ENCODE data around the gene L3MBTL4.

Gene L3MBTL4

DNA sequence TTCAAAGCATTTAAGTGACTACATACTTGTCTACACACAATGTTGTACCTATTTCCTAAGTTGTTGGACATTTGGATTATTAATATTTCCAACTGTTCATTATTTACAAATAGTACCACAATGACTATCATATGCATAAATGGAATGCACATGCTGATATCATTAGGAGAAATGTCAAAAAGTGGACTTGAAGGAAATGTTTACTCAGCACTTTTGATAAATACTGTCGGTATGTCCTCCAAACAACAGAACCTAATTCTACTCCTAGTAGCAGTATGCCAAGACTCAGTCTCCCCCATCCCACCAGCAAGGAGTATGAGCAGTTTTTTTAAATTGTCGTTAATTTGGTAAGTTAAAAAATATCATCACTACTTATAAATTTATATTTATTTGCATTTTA, 116.8 kb downstream of the L3MBTL4 start:
- TF ChIP-seq TCF4 (CRISPR knock-in tag; IDR thresholded peaks at IDR 0.05; ENCODE audit: borderline replicate concordance) (no peak), ESRRG (CRISPR knock-in tag; IDR thresholded peaks at IDR 0.05) (no peak), GLIS3 (CRISPR knock-in tag; IDR thresholded peaks at IDR 0.05) (no peak), ARNTL (CRISPR knock-in tag; IDR thresholded peaks at IDR 0.05; ENCODE audit: borderline replicate concordance, low read depth) (no peak), SNAI2 (CRISPR knock-in tag; IDR thresholded peaks at IDR 0.05) (no peak), CSDC2 (CRISPR knock-in tag; IDR thresholded peaks at IDR 0.05) (no peak), TOX (CRISPR knock-in tag; IDR thresholded peaks at IDR 0.05; ENCODE audit: borderline replicate concordance) (no peak), ISL1 (CRISPR knock-in tag; IDR thresholded peaks at IDR 0.05) (no peak), ZNF565 (CRISPR knock-in tag; conservative IDR thresholded peaks at IDR 0.05; ENCODE audit: low read depth) (no peak), ZNF70 (CRISPR knock-in tag; IDR thresholded peaks at IDR 0.05) (no peak), RARB (CRISPR knock-in tag; IDR thresholded peaks at IDR 0.05) (no peak), ZC3H10 (CRISPR knock-in tag; IDR thresholded peaks at IDR 0.05) (no peak), ZFP30 (CRISPR knock-in tag; IDR thresholded peaks at IDR 0.05) (no peak)
- TF ChIP-seq, protein P1, sequence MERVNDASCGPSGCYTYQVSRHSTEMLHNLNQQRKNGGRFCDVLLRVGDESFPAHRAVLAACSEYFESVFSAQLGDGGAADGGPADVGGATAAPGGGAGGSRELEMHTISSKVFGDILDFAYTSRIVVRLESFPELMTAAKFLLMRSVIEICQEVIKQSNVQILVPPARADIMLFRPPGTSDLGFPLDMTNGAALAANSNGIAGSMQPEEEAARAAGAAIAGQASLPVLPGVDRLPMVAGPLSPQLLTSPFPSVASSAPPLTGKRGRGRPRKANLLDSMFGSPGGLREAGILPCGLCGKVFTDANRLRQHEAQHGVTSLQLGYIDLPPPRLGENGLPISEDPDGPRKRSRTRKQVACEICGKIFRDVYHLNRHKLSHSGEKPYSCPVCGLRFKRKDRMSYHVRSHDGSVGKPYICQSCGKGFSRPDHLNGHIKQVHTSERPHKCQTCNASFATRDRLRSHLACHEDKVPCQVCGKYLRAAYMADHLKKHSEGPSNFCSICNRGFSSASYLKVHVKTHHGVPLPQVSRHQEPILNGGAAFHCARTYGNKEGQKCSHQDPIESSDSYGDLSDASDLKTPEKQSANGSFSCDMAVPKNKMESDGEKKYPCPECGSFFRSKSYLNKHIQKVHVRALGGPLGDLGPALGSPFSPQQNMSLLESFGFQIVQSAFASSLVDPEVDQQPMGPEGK (CRISPR knock-in tag; IDR thresholded peaks at IDR 0.05; ENCODE audit: borderline replicate concordance), result no peak
- TF ChIP-seq, protein P2, sequence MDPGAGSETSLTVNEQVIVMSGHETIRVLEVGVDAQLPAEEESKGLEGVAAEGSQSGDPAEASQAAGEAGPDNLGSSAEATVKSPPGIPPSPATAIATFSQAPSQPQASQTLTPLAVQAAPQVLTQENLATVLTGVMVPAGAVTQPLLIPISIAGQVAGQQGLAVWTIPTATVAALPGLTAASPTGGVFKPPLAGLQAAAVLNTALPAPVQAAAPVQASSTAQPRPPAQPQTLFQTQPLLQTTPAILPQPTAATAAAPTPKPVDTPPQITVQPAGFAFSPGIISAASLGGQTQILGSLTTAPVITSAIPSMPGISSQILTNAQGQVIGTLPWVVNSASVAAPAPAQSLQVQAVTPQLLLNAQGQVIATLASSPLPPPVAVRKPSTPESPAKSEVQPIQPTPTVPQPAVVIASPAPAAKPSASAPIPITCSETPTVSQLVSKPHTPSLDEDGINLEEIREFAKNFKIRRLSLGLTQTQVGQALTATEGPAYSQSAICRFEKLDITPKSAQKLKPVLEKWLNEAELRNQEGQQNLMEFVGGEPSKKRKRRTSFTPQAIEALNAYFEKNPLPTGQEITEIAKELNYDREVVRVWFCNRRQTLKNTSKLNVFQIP (CRISPR knock-in tag; IDR thresholded peaks at IDR 0.05; ENCODE audit: borderline replicate concordance, low read depth), result no peak
- TF ChIP-seq, protein P3, sequence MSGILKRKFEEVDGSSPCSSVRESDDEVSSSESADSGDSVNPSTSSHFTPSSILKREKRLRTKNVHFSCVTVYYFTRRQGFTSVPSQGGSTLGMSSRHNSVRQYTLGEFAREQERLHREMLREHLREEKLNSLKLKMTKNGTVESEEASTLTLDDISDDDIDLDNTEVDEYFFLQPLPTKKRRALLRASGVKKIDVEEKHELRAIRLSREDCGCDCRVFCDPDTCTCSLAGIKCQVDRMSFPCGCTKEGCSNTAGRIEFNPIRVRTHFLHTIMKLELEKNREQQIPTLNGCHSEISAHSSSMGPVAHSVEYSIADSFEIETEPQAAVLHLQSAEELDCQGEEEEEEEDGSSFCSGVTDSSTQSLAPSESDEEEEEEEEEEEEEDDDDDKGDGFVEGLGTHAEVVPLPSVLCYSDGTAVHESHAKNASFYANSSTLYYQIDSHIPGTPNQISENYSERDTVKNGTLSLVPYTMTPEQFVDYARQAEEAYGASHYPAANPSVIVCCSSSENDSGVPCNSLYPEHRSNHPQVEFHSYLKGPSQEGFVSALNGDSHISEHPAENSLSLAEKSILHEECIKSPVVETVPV (CRISPR knock-in tag; IDR thresholded peaks at IDR 0.05), result no peak
- TF ChIP-seq, protein P4, sequence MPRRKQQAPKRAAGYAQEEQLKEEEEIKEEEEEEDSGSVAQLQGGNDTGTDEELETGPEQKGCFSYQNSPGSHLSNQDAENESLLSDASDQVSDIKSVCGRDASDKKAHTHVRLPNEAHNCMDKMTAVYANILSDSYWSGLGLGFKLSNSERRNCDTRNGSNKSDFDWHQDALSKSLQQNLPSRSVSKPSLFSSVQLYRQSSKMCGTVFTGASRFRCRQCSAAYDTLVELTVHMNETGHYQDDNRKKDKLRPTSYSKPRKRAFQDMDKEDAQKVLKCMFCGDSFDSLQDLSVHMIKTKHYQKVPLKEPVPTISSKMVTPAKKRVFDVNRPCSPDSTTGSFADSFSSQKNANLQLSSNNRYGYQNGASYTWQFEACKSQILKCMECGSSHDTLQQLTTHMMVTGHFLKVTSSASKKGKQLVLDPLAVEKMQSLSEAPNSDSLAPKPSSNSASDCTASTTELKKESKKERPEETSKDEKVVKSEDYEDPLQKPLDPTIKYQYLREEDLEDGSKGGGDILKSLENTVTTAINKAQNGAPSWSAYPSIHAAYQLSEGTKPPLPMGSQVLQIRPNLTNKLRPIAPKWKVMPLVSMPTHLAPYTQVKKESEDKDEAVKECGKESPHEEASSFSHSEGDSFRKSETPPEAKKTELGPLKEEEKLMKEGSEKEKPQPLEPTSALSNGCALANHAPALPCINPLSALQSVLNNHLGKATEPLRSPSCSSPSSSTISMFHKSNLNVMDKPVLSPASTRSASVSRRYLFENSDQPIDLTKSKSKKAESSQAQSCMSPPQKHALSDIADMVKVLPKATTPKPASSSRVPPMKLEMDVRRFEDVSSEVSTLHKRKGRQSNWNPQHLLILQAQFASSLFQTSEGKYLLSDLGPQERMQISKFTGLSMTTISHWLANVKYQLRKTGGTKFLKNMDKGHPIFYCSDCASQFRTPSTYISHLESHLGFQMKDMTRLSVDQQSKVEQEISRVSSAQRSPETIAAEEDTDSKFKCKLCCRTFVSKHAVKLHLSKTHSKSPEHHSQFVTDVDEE (CRISPR knock-in tag; IDR thresholded peaks at IDR 0.05), result no peak
- no peak for ATAC-seq

DNA sequence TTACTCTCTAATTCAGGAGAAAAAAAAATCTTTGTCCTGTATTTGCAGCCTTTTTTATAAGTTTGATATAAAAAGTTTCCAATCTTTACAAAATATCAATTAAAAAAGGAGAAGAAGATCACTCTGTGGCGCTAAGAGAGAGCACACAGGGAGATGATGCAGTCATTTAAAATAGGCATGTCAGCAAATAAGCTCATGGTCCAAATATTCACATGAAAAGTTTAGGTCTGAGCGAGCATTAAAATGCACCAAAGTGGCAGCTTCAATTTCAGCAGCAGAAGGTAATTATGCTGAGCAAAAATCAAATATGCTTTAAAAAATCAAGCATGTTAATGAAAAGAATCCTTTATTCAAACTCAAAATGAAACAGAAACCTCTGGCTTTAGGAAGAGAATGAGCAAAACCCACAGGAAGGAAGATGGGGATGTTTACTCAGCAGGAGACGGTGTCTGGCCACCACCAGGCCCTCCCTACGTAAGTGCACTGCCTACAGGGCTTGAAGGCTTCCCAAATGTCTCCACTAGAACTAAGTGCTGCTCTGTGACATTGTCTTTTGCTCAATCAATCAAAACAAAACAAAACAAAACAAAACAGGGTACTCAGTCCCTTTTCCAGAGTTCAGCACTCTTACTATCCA, 120.4 kb downstream of the L3MBTL4 start:
- ATAC-seq, result no peak
- no peak for TF ChIP-seq OSR1 (CRISPR knock-in tag; IDR thresholded peaks at IDR 0.05)
- TF ChIP-seq, protein P5, sequence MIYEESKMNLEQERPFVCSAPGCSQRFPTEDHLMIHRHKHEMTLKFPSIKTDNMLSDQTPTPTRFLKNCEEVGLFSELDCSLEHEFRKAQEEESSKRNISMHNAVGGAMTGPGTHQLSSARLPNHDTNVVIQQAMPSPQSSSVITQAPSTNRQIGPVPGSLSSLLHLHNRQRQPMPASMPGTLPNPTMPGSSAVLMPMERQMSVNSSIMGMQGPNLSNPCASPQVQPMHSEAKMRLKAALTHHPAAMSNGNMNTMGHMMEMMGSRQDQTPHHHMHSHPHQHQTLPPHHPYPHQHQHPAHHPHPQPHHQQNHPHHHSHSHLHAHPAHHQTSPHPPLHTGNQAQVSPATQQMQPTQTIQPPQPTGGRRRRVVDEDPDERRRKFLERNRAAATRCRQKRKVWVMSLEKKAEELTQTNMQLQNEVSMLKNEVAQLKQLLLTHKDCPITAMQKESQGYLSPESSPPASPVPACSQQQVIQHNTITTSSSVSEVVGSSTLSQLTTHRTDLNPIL (CRISPR knock-in tag; IDR thresholded peaks at IDR 0.05; ENCODE audit: low read depth), result no peak
- TF ChIP-seq, protein P1 (CRISPR knock-in tag; IDR thresholded peaks at IDR 0.05; ENCODE audit: borderline replicate concordance), result no peak
- TF ChIP-seq ESRRG (CRISPR knock-in tag; IDR thresholded peaks at IDR 0.05), result no peak
- no peak for TF ChIP-seq CSDC2 (CRISPR knock-in tag; IDR thresholded peaks at IDR 0.05)
- no peak for TF ChIP-seq SNAI2 (CRISPR knock-in tag; IDR thresholded peaks at IDR 0.05)
- TF ChIP-seq PPARA (CRISPR knock-in tag; IDR thresholded peaks at IDR 0.05; ENCODE audit: borderline replicate concordance), result no peak
- TF ChIP-seq, protein P3 (CRISPR knock-in tag; IDR thresholded peaks at IDR 0.05), result no peak
- no peak for TF ChIP-seq ZNF8 (CRISPR knock-in tag; IDR thresholded peaks at IDR 0.05)
- no peak for TF ChIP-seq RARB (CRISPR knock-in tag; IDR thresholded peaks at IDR 0.05)
- no peak for TF ChIP-seq ZFP30 (CRISPR knock-in tag; IDR thresholded peaks at IDR 0.05)
- TF ChIP-seq GLIS3 (CRISPR knock-in tag; IDR thresholded peaks at IDR 0.05), result no peak
- TF ChIP-seq ZNF565 (CRISPR knock-in tag; conservative IDR thresholded peaks at IDR 0.05; ENCODE audit: low read depth), result no peak
